Body of pancreas (tissue), 4 donors: ENCODE results near the gene ZNF536.
A peak's percentile ranks its signal among the peaks of the same experiment; 100 is the strongest.

Experiments used
- CTCF ChIP-seq, 7 experiments: fragments of 450-650 bp in 4 of 7; fragments of 200-600 bp in 3 of 7; sonication (generic) in 3 of 7; IDR thresholded peaks; one replicate each; pipeline ENCODE4 v1.5.1; 2016 to 2019; ENCODE audit warnings: antibody characterized with exemption in 7 of 7
- POLR2A ChIP-seq, 3 donors: fragments of 450-650 bp; IDR thresholded peaks; one replicate each; pipeline ENCODE4 v1.6.1; 2016; ENCODE audit warnings: antibody characterized with exemption in 3 of 3, mild to moderate bottlenecking in 2 of 3

GRCh38 chr19:30434797-30435594, 62.8 kb downstream of the ZNF536 start:
- TF ChIP-seq CTCF (IDR thresholded peaks at IDR 0.05) (peak in 1 of 7 experiments; percentile 5), POLR2A (IDR thresholded peaks at IDR 0.05) (no peak)
